Stimulated activated naive CD4-positive, alpha-beta T cell treated with Interleukin-2 at 50 U/mL for 16 hours (primary cell): ENCODE measurements around the gene KIAA0513.

ENCODE experiments used
- DNase-seq: peaks from one replicate; lab custom pipeline; 2025; lab: John Stamatoyannopoulos, UW

Gene KIAA0513

GRCh38 chr16:85027349-85027957 lies at the start of gene KIAA0513:
TSS of gene KIAA0513 (plus strand) at chr16:85027795. CDS start at chr16:85067072, 39,277 bp downstream.
- peak; percentile 90 for DNase-seq

DNA sequence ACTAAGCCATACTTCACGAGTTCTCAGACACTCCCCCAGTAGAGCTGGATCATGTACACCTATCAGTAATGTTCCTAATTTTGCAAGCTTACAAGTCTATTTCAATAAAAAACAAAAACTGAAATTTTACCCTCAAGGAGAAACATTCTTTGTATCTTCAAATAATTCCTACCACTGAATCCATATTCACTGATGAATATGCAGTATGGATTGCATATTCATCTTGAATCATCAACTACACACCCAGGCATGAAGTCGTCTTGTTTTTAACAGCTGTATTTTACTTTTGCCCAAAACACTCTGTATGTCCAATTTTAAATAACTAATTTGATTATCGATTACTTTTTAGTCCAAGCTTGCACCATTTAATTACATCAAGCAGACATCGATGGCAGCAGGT lies 48.1 kb upstream of the KIAA0513 start:
- no peak for DNase-seq

- no peak for DNase-seq
Measured at GRCh38 chr16:84982434-84982833, 45.2 kb upstream of the KIAA0513 start.

DNA sequence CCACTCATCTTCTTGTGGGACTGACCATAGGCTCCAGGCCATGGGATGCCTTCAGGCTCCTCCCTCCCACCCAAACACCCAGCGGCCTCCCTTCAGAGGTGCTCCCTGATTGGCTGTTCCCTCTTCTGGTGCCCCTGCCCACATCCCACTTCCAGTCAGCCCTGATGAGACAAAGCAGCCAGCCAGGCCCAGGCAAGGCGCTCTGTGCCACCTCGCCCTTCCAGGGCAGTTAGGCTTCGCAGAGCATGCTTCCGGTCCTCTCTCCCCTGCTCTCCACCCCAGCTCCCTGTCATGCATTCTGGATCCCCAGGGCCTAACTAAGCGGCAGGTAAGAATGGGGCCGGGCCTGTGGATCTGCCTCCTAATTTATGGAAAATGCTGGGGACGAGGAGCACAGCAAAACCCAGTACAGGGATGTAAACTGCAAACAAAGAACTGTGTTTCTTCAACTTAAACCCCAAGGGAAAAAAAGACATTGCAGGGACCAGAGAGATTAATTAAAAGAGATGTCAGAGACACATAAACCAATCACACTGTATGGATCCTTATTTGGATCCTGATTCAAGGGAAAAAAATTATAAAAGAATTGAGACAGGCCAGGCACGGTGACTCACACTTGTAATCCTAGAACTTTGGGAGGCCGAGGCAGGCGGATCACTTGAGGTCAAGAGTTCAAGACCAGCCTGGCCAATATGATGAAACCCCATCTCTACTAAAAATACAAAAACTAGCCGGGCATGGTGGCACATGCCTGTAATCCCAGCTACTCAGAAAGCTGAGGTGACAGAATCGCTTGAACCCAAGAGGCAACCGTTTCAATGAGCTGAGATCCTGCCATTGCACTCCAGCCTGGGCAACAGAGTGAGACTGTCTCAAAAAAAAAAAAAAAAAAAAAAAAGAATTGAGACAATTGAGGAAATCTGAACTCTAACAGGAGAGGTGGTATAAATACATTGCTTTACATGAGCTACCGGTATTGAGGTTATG lies 42.2 kb upstream of the KIAA0513 start:
- DNase-seq = no peak

GRCh38 chr16:84986102-84986501 lies 41.5 kb upstream of the KIAA0513 start:
- DNase-seq = peak; percentile 22

GRCh38 chr16:84986879-84987278 lies 40.7 kb upstream of the KIAA0513 start:
- DNase-seq = no peak

GRCh38 chr16:84988328-84989080 lies 39.1 kb upstream of the KIAA0513 start:
- no peak for DNase-seq

DNA sequence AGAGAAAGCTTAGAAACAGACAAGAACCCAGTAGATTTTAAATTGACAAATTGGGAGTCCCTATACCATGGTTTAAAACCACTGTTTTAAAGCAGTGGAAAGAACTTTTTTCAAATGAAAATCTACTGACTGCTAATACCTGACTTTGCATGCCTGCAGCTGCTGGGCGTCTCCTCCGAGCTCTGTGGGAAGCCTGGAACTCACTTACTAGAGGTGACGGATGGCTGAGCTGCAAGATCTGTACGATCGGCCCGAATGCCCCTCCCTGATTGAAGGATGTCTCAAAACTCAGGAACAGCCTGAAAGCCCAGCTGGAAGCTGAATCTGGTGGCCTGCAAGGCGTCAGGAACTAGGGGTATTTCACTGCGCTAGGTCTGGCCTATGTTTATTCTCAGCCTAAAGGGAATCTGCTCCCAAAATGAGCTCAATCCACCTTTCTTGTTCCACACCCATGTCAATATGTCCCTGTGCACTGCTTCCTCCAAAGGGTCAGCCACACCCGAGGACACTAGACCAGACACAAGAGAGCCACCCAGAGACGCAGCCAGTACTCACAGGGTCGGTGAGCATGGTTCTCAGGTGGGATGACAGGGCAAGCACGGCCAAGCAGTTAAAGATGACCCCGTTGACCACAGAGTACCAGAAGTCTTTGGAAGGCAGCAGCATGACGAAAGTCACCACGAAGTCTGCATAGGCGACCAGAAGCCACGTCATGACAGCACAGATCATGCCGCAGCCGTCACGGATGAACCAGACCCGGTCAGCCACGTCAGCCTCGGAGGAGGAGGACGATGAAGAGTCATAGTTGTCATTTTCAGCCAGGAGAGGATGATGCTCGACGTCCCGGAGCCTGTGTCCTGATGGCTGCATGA lies 37.6 kb upstream of the KIAA0513 start:
- no peak for DNase-seq

DNA sequence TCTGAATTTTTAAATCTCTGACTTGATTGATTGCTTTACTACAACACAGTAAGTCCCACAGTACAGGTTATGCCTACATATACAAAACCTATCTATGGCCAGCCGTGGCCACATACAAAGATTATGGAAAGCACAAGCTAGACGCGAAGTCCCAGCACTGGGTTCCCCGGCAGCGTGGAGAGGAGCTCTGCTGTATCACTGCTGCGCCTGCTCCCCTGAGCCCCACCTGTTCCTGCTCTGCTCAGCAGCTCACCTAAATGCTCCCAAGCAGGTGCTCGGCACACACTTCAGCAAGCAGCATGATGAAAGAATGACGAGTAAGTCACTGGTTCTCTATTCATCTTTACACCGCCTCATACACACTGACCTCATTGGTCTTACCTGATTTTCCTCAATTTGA lies 36.8 kb upstream of the KIAA0513 start:
- no peak for DNase-seq

GRCh38 chr16:84992717-84993075 lies 34.9 kb upstream of the KIAA0513 start:
- no peak for DNase-seq

GRCh38 chr16:84993926-84994325 lies 33.7 kb upstream of the KIAA0513 start:
- DNase-seq = no peak

DNA sequence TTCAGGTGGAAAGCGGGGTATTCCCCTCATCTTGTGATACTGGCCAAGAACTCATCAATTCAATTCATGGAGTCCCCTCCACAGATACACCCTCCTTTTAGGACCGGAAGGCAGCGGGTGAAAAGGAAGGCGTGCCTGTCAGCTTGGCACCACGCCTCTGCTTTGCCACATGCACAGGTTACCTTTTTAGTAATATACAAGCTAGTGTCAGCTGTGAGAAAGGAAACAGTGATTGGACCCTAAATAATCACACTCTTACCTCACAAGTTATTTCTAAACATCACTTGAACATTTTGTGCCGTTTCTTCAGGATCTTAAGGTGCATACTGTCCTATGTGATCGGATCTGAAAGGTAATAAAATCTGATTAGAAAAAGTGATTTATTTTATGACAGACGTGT lies 31.9 kb upstream of the KIAA0513 start:
- DNase-seq = peak; percentile 26

GRCh38 chr16:84996365-84996764 lies 31.2 kb upstream of the KIAA0513 start:
- no peak for DNase-seq

DNA sequence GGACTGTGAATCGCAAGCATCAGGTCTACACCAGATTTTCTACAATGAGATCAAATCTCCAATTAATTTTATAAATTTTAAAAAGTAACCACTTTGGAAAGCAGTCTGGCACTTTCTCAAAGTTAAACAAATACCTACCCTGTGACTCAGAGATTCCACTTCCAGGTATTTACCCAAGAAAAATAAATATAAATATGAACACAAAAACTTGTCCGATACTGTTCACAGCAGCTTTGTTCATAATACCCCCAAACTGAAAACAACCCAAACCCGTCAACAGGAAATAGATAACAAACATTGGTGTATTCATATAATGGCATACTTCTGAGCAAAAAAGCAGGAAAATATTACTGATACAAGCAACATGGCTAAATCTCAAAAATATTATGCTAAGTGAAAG lies 28.4 kb upstream of the KIAA0513 start:
- DNase-seq = no peak

- no peak for DNase-seq
Measured at GRCh38 chr16:84999857-85000480, 27.6 kb upstream of the KIAA0513 start.

DNA sequence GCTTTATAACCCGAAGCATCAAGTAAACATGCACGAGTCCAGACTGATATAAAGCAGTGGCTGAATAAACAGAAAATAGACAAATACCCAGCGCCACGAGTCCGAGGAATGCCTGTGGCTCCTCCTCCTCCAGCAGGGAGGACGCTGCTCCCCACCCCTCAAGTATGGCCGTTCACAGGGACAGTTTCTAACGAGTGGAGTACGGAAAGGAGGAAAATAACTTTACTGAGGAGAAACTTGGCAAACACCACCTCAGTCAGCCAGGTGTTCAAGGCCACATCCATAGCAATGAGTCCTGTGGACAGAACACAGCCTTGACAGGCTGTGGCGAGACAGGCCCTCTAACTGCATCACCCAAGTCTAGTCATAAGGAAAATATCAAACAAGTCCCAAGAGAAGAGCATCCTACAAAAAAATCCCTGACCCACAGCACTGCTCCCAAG lies 25.5 kb upstream of the KIAA0513 start:
- DNase-seq = no peak

DNA sequence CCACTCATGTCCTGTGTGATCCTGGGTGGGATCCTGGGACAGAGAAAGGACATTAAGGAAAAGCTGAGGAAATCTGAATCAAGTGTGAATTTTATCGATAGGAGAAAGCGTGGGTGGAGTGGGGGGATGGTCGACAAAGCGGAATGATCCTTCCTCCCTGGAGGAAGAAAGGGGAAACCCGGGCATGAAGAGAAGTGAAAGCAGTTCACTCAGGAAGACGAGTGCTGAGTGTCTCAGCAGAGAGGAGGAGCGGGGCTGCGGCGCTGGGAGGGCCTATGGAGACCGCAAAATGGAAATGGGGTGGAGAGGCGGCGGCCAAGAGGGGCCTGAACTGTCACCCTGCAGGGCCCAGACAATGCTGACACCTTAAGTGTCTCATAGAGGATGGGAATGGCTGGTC lies 25.0 kb upstream of the KIAA0513 start:
- no peak for DNase-seq

DNA sequence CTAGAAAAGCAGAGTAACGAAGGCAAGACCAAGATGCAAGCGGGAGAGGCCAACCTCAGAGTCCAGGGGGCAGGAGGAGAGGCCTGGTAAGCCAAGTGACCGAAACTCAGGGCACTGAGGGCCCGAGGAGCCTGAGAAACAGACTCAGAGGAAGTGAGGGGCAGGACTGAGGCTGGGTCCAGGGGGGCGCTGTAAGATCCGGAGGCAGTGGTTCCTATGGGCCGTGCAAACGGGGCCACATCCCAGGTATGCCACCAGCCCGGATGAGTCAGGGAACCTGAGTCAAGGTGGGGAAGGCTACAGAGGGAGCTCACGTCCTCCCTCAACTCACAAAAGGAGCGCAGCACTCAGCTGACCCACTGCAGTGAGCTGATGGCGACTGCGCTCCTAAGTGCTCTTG lies 24.5 kb upstream of the KIAA0513 start:
- no peak for DNase-seq

DNA sequence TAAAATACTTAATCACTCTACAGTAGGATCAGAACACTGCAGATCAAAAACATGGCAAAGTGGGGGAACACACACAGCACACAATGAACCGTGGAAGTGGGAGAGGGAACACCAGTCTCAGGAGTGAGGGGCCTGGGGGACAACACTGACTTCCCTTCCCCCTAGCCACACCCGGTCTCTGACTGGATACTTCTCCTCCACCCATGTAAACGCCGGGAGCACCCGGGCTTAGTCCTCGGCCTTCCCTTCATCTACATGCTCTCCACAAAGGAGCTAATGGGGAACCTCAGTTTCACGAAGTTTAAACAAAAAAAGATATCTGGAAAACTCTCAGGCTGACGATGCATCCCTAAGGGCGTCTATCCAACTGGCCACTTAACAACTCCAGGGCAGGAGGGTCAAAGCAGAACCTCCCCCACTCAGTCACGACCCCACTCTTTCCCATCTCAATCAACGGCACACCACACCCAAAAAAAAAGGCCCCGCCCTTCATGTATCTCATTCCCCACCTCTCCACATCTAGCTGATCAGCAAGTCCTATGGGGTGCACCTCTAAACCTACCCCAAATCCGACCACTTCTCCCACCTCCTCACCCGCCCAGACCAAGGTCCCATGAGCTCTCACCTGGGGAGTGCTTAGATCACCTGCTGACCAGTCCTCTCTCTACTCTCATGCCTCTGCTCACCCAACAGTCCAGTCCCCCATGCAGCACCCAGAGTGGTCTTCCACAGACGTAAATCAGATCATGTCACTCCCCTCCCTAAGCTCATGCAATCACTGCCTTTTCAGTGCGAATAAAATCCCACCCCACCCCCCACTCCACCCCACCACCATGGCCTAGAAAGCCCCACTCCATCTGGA lies 23.6 kb upstream of the KIAA0513 start:
- DNase-seq = no peak

DNA sequence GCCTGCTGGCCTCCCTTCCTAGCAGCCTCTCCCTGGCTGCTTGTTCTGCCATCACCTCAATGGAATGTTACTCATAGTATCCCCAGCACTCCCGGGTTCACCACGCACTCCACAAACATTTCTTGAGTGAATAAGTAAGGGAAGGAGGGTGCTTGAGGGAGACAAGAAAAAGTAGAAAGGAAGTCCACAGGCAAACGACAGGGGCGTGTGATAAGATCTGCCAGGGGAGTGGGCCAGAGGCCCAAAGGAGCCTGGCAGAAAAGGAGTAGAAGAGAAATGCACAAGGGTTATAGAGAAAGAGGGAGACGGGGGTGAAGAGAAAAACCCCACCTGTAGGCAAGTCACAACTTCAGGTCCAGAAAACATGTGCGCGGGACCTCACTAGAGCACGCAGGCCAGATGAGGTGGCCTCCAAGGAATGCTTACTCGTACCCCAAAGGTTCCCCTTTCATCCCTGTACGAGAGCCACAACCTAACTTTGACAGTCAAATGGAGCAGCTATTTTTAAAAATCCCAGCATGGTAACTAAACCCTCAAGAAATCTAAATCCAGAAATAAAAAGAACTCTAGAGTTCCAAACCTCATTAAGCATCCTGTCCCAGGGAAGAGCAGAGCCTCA lies 22.9 kb upstream of the KIAA0513 start:
- no peak for DNase-seq
